DMS53 (cell line): ENCODE measurements around the gene AXIN2.

Source experiments
- DNase-seq: peaks from one replicate; lab custom pipeline; 2025; lab: John Stamatoyannopoulos, UW

AXIN2 gene, protein sequence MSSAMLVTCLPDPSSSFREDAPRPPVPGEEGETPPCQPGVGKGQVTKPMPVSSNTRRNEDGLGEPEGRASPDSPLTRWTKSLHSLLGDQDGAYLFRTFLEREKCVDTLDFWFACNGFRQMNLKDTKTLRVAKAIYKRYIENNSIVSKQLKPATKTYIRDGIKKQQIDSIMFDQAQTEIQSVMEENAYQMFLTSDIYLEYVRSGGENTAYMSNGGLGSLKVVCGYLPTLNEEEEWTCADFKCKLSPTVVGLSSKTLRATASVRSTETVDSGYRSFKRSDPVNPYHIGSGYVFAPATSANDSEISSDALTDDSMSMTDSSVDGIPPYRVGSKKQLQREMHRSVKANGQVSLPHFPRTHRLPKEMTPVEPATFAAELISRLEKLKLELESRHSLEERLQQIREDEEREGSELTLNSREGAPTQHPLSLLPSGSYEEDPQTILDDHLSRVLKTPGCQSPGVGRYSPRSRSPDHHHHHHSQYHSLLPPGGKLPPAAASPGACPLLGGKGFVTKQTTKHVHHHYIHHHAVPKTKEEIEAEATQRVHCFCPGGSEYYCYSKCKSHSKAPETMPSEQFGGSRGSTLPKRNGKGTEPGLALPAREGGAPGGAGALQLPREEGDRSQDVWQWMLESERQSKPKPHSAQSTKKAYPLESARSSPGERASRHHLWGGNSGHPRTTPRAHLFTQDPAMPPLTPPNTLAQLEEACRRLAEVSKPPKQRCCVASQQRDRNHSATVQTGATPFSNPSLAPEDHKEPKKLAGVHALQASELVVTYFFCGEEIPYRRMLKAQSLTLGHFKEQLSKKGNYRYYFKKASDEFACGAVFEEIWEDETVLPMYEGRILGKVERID

DNA sequence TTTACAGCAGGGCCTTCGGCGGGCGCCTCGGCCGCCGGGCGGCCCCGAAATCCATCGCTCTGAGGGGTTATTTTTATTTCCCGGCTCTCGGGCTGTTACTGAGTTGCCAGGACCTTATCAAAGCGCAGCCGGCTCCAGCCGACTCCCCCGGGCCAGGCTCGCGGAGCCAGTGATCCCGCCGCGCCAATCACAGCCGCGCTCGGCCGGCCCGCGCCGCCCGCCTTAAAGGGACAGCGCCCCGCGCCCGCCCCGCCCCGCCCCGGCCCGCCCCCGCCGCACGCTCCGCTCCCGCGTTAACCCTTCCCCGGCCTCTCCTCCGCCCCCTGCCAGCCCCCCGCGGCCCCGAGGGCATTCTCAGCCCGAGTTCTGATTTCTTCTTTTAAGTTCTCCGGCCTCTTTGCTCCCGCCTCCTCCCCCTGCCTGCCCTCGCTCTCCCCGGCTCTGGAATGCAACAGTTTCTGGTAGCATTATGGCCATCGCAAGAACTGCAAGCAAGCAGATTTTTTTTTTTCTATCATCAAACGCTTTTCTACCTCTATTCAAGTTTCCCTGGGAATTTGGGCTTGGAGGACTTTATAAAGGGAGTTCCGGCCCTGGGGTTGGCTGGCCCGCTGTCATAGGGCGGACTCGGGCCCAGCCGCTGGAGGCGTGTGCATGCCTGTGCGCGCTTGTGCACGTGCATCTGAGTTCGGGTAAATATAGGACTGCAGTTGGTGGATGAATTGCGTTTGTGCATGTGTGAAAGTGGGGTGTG, at the start of gene AXIN2:
Gene AXIN2 (minus strand): TSS at position 197 of the 754 bp plus-strand sequence. CDS start 3,028 bp downstream, outside the sequence.
- peak; percentile 92 for DNase-seq

DNA sequence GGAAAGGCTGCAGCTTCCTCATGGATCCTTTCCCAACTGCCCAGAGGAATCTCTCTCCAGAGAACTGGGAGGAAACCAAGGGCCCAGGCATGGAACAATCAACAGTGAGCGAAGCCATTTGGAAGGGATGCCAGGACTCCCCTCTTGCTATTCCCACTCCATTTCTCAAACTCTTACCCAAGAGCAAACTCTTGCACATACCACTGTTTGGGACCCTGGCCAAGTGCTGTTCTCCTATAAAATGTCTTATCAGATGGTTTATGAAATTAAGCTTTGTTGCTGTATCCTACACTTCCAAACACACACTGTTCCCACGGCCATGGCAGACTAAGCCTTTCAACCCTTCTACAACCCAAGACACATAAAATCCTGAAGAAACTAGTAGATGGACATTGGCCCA, 48.3 kb upstream of the AXIN2 start:
- DNase-seq: no peak

GRCh38 chr17:65609286-65609685, 47.8 kb upstream of the AXIN2 start:
- no peak for DNase-seq

GRCh38 chr17:65604070-65604469, 42.6 kb upstream of the AXIN2 start:
- DNase-seq: no peak

DNA sequence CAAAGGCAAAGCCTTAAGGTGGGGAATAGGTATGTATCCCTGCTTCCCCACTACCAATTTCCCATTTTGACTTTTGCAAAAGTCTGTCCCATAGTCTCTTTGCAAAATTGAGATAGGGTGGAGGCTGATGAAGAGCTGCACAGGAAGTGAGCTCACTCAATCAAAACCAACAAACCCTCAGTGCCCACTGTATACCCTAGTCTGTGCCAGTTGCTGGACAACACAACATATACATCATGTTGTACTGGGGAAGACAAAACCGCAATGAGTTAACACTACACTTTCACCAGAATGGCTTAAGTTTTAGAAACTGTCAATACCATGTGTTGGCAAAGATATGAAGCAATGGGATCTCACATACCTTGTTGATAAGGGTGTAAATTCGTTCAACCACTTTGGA, 40.4 kb upstream of the AXIN2 start:
- DNase-seq: no peak

GRCh38 chr17:65601145-65601544, 39.7 kb upstream of the AXIN2 start:
- DNase-seq: no peak

GRCh38 chr17:65600518-65600917, 39.1 kb upstream of the AXIN2 start:
- no peak for DNase-seq

GRCh38 chr17:65599650-65600049, 38.2 kb upstream of the AXIN2 start:
- no peak for DNase-seq

GRCh38 chr17:65598746-65599145, 37.3 kb upstream of the AXIN2 start:
- DNase-seq: no peak

DNA sequence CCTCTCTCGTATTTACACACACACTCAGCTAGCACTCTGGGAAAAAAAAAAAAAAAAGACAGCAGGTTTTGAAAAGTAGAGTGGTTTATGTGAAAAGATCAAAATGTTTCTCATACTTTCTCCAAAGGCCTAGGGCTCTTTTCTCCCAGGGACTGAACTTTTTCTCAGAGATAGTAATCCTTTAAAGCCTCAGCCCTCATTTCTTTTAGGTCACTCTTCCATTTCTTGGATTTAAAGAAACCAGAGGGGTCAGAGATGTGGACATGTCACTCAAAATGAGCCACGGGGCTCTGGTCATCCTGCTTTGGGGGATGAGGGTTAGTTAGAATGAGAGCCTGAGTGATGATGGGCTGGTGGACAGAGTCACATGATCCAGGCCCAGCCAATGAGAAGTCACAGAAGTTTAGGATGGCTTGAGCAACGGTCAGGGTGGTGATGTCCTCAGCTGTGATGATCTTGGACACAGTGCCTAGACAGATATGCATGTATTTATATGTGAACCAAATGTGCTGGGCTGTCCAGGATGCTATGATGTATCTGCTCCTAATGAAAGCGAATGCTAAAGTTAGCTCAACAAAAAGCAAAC, 33.7 kb upstream of the AXIN2 start:
- DNase-seq: no peak

DNA sequence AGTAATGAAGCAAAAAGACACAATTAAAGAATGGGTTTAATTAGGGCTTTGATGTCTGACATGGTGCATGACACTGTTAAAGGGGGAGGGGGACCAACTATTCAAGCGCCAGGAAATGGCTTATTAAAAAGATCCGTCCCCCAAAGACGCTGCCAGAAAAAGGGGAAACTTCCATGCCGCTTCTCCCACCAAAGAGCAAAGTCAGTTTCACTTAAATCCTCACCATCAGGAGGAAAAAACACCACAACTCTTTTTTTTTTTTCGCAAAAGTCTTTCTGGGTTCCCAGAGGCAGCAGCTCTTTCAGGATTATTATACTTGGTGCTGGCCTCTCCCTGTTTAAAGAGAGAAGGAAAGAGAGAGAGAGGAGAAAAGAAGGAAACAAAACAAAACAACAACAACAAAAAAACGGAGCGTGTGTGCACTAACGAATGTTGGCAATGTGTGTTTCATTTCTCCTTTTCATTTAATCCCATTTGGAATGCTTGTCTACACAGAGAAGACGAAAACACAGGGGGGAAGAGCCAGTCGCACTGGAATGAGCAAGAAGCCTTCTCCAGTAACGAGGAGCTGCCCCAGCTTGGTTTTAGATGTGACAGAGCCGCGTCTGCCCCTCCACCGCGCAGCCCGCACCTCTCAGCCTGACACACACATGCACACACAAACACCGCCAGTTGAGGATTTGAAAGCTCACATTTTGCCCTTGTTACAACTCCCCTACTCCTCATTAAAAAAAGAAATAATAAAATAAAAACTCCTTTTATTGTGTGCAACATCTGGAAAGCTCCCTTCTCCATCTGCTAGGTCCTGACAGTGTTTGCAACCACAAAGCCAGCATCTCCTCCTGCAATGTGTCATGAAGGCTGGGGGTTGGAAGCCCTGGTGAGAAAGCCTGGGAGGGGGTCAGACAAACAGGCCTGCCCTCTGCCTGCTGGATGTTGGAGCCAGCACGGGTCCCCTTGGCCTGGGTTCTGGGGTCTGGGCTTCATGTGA, 32.7 kb upstream of the AXIN2 start:
- DNase-seq: no peak

GRCh38 chr17:65593092-65593854, 31.8 kb upstream of the AXIN2 start:
- no peak for DNase-seq

- DNase-seq: no peak
Measured at GRCh38 chr17:65592125-65592965, 30.9 kb upstream of the AXIN2 start.

GRCh38 chr17:65589321-65589720, 27.9 kb upstream of the AXIN2 start:
- DNase-seq: no peak

DNA sequence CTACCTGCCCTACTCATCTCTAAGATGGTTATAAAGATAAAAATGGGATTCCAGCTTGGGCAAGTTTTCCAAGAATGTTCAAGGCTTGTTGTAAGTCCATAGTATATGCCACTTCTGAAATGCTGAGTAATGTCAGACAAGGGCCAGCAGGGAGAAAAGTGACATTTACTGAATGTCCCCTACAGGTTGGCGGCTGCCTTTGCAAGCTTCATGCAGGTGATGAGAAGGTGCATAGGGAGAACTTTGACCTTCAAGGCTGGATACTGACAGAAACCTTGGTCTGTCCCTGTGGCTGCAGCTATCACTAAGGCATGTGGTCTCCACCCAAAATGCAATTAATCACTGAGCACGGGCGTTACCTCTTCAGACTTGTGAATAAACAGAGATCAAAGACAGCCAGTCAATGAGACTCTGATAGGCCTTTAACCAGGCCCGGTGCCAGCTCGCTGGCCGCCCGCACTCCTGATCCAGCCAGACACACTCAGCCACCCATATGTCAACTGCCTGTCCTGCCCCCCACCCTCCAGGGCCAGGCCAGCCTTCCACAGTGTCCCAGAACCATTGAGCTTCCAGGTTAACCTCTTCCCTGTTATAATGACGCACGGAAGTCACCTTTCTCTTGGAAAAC, 26.8 kb upstream of the AXIN2 start:
- peak; percentile 92 for DNase-seq

GRCh38 chr17:65587534-65588180, 26.2 kb upstream of the AXIN2 start:
- no peak for DNase-seq

DNA sequence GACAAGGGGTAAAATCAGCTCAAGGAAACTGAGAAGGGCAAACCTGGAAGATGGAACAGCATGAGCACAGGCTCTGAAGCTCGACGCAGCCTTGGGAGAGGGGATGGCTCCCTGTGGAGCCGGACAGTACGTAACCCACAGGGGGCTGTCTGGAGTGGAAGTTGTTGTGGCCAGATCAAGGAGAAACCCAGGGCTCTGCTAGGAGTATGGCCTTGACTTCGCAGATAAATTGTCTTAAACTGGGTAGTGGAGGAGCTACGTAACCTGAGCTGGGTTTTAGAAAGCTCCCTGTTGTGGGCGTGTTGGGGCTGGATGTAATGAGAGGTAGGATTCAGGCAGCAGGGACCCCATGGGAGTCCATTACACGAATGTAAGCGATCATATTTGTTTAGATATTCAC, 25.5 kb upstream of the AXIN2 start:
- no peak for DNase-seq
